HG03432 (cell line): ENCODE data around the gene TST.
A peak's percentile ranks its signal among the peaks of the same experiment; 100 is the strongest.
"Not testable (repeated sequence)": the region's sequence is repeated elsewhere in the genome, so short reads cannot be mapped to it uniquely, and the experiment has no call there.

Source experiments
- ATAC-seq: cut with Tn5 transposase; IDR thresholded peaks from one replicate; pipeline ENCODE4 v1.9.1; 2021; ENCODE audit warnings: mild to moderate bottlenecking, moderate library complexity; ENCODE audit not compliant: unreplicated experiment

The TST gene

GRCh38 chr22:36989012-36989411 is 30.2 kb downstream of the TST start:
- ATAC-seq, result not testable (repeated sequence)

GRCh38 chr22:36988075-36988832 is 31.0 kb downstream of the TST start:
- ATAC-seq, result no peak

GRCh38 chr22:36986242-36986821 is 32.9 kb downstream of the TST start:
- ATAC-seq, result no peak

- ATAC-seq, result no peak
Observed at GRCh38 chr22:36985211-36985889, 33.9 kb downstream of the TST start.

GRCh38 chr22:36982136-36982535 is 37.1 kb downstream of the TST start:
- no peak for ATAC-seq

GRCh38 chr22:36981247-36981775 is 37.9 kb downstream of the TST start:
- ATAC-seq, result no peak

- ATAC-seq, result no peak
Observed at GRCh38 chr22:36979016-36979910, 40.0 kb downstream of the TST start.

GRCh38 chr22:36977947-36978660 is 41.1 kb downstream of the TST start:
- peak; percentile 56 for ATAC-seq

- ATAC-seq, result no peak
Observed at GRCh38 chr22:36977401-36977861, 41.8 kb downstream of the TST start.

- no peak for ATAC-seq
Observed at GRCh38 chr22:36976606-36977005, 42.6 kb downstream of the TST start.

GRCh38 chr22:36971341-36972125 is 47.7 kb downstream of the TST start:
- ATAC-seq, result no peak

GRCh38 chr22:36968249-36968964 is 50.8 kb downstream of the TST start:
- ATAC-seq, result no peak

GRCh38 chr22:36966851-36967540 is 52.3 kb downstream of the TST start:
- no peak for ATAC-seq

- ATAC-seq, result no peak
Observed at GRCh38 chr22:36965696-36966095, 53.6 kb downstream of the TST start.

GRCh38 chr22:36964106-36964505 is 55.1 kb downstream of the TST start:
- ATAC-seq, result no peak

- ATAC-seq, result no peak
Observed at GRCh38 chr22:36963302-36963701, 55.9 kb downstream of the TST start.

- ATAC-seq, result no peak
Observed at GRCh38 chr22:36961626-36962025, 57.6 kb downstream of the TST start.
